Astrocyte of the spinal cord (primary cell): ENCODE measurements around the gene RPTOR.

Experiments
- DNase-seq: peaks from one replicate; pipeline ENCODE4 v3.0.0; 2011; ENCODE audit warnings: low read depth, low spot score
- H3K4me3 ChIP-seq: 2 replicates; pipeline ENCODE4 v1.5.1; 2011; ENCODE audit warnings: low read depth, mild to moderate bottlenecking, low read length, moderate library complexity
- CTCF ChIP-seq: IDR thresholded peaks from 2 replicates; pipeline ENCODE4 v1.5.1; 2012; ENCODE audit warnings: low read depth, mild to moderate bottlenecking, low read length, inconsistent platforms
- in situ Hi-C: cut with HindIII; loops from 2 replicates; pipeline ENCODE4 v1.10.0; 2017; ENCODE audit warnings: low sequenced_read_pairs

Gene RPTOR

GRCh38 chr17:80596760-80597608, 52.3 kb downstream of the RPTOR start:
- in situ Hi-C loops = no loop called here
- DNase-seq = no peak

GRCh38 chr17:80598813-80599545, 54.3 kb downstream of the RPTOR start:
- no peak for TF ChIP-seq CTCF
- H3K4me3 ChIP-seq = no peak overlapping the region
- in situ Hi-C loops = no loop called here
- no peak for DNase-seq

More at GRCh38 chr17:80596760-80597608, 52.3 kb downstream of the RPTOR start:
- TF ChIP-seq CTCF = no peak
- H3K4me3 ChIP-seq = no peak overlapping the region

- in situ Hi-C loops = no loop called here
- no peak for DNase-seq
- no peak overlapping the region for H3K4me3 ChIP-seq
- TF ChIP-seq CTCF = no peak
Observed at GRCh38 chr17:80599546-80600305, 55.1 kb downstream of the RPTOR start.

- in situ Hi-C loops = no loop called here
- no peak for TF ChIP-seq CTCF
- no peak for DNase-seq
- no peak overlapping the region for H3K4me3 ChIP-seq
Observed at GRCh38 chr17:80601146-80601545, 56.5 kb downstream of the RPTOR start.

- no peak for TF ChIP-seq CTCF
- H3K4me3 ChIP-seq = no peak overlapping the region
- in situ Hi-C loops = no loop called here
- DNase-seq = no peak
Observed at GRCh38 chr17:80603396-80603795, 58.8 kb downstream of the RPTOR start.

GRCh38 chr17:80604009-80604669, 59.5 kb downstream of the RPTOR start:
- no peak for DNase-seq
- no peak overlapping the region for H3K4me3 ChIP-seq
- no peak for TF ChIP-seq CTCF
- in situ Hi-C loops = no loop called here
